T-helper 9 cell (primary cell): ENCODE data around the gene NCL.

Experiments
- DNase-seq: peaks from one replicate; pipeline ENCODE4 v3.0.0-alpha.2; 2020
- total RNA-seq, 2 donors: gene quantifications; one replicate each; lab custom pipeline; 2026; lab: John Stamatoyannopoulos, UW

The NCL gene, protein sequence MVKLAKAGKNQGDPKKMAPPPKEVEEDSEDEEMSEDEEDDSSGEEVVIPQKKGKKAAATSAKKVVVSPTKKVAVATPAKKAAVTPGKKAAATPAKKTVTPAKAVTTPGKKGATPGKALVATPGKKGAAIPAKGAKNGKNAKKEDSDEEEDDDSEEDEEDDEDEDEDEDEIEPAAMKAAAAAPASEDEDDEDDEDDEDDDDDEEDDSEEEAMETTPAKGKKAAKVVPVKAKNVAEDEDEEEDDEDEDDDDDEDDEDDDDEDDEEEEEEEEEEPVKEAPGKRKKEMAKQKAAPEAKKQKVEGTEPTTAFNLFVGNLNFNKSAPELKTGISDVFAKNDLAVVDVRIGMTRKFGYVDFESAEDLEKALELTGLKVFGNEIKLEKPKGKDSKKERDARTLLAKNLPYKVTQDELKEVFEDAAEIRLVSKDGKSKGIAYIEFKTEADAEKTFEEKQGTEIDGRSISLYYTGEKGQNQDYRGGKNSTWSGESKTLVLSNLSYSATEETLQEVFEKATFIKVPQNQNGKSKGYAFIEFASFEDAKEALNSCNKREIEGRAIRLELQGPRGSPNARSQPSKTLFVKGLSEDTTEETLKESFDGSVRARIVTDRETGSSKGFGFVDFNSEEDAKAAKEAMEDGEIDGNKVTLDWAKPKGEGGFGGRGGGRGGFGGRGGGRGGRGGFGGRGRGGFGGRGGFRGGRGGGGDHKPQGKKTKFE
- total RNA-seq: 509 to 610 reads per million in 2 donors

GRCh38 chr2:231463698-231464575 lies at the start of gene NCL:
Gene NCL, minus strand, starts transcription at chr2:231464484. Its CDS starts 131 bp downstream, at chr2:231464353.
- DNase-seq: peak; percentile 79

GRCh38 chr2:231513746-231514224 lies 49.5 kb upstream of the NCL start:
- DNase-seq: no peak

GRCh38 chr2:231512222-231512621 lies 47.9 kb upstream of the NCL start:
- no peak for DNase-seq

DNA sequence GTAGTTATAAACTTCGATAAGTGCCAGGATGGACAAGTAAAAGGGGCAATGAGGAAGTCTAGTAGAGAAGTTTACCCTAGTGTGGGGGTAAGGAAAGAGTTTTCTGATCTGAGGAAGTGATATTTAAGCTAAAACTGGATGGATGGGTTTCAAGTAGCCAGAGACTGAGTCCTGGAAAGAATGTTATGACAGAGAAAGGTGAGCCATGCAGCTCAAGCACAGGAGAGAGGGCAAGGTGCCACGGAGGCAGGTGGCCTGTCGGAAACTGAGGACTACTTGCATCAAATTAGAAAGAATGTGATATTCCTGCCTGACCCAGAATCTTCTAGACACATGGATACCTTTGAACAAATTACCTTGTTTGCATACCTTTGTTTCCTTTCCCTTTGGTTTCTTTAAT lies 39.5 kb upstream of the NCL start:
- DNase-seq: no peak

- DNase-seq: no peak
Observed at GRCh38 chr2:231502596-231502995, 38.3 kb upstream of the NCL start.

GRCh38 chr2:231497651-231498050 lies 33.4 kb upstream of the NCL start:
- no peak for DNase-seq

GRCh38 chr2:231494669-231495068 lies 30.4 kb upstream of the NCL start:
- no peak for DNase-seq

DNA sequence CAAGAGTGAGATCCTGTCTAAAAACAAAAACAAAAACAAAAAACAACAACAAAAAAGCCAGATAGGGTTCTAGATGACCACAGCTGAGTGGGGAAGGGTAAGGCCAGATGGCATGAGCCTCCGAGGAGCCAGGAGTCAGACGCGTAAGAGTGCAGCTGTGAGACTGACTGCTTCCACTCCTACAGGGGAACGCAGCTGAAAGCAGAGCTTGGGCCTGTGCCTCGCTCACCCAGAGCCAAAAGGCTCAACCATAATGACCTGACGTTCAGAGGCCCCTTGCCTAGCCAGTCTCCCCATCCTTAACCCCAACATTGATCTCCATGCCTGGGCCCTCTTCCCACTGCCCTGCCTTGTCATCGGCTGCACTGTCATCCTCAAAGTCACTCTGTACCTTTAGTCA lies 26.5 kb upstream of the NCL start:
- no peak for DNase-seq

- no peak for DNase-seq
Observed at GRCh38 chr2:231489990-231490389, 25.7 kb upstream of the NCL start.

- DNase-seq: no peak
Observed at GRCh38 chr2:231488331-231488730, 24.0 kb upstream of the NCL start.

DNA sequence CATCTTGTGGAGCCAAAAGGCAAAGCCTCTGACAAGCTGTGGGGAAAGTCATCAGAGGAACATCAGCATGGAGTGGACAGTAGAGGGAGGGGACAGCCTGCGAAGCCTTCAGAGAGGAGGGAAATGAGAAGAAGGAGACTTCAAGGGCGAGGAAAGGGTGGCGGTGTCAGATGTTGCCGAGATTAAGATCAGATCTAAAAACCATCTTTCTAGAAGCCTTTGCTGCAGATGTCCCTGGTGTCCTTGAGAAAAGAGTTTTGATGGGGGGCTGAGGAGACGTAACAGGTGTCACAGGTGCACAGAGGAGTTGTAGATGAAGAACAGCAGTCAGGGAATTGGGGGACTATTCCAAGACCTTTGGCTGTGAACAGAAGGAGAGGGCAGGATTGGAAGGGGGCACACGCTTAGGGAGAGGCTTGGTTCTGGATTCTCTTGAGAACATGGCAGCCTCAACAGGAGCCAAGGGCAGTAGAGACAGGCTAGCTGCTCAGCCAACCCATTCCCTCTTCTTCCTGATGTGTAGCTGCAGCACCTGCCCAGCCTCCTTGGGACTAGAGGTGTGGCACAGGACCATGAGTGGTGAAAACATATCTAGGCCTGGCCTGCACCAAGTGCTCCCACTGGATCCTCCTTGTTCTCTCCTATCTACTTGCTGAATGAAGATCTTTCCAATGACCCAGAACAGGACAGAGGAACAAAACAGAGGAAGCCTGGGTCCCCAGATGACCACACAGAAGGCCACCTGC lies 22.7 kb upstream of the NCL start:
- no peak for DNase-seq

- peak; percentile 9 for DNase-seq
Observed at GRCh38 chr2:231483398-231484329, 19.4 kb upstream of the NCL start.

DNA sequence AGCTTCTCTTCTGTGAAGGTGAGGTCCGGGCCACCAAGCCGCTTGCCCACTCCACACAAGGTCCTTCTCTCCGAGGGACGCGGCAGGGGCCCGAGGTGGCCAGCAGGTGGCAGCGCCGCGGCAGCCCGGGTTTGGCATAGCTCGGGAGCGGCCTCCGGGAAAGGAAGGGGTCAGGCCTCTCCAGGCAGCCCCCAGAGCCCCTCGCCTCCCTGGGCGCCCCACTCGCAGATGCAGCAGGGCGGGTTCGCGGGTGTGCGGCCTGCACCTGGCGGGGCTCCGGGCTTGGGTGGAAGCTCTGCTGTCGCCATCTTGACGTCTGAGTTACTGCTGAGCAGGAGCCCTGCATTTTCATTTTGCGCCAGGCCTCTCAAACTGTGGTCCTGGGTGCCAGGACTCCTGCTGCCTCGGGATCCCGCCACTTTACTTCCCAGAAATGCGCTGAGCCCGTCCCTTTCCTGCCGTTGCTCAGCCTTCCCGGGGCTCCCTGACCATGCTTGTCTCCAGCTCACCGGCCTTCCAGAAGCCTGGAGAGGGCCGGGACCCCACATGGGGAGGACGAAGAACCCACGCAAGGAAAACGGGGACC lies 18.6 kb upstream of the NCL start:
- peak; percentile 62 for DNase-seq

DNA sequence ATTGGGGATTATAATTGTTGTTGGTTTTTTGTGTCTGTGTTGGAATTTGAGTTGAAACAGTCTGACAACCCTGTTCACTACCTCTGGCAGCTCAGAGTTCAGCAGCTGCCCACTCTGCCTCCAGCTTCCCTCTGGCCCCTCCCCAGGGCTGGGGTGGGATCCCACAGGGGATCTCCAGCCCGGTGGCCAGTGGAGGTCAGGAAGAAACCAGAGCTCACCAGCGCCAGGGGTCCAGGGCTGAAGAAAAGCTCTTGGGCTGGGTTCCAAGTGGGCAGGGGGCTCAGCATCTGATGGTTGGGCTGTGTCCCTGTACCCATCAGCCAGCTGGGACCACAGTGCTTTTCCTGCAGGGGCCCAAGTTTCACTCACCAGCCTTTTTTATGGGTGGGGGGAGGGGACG lies 16.5 kb upstream of the NCL start:
- no peak for DNase-seq

GRCh38 chr2:231479455-231479854 lies 15.2 kb upstream of the NCL start:
- DNase-seq: no peak

DNA sequence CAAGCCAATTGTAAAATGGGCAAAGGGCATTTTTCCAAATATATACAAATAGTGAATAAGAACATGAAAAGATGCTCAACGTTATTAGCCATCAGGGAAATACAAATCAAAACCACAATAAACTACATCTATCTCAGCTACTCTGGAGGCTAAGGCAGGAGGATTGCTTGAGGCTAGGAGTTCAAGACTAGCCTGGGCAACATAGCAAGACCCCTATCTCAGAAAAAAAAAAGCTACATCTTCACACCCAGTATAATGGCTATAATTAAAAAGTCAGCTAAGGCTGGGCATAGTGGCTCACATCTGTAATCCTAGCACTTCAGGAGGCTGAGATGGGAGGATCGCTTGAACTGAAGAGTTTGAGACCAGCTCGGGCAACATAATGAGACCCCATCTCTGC lies 12.6 kb upstream of the NCL start:
- no peak for DNase-seq

DNA sequence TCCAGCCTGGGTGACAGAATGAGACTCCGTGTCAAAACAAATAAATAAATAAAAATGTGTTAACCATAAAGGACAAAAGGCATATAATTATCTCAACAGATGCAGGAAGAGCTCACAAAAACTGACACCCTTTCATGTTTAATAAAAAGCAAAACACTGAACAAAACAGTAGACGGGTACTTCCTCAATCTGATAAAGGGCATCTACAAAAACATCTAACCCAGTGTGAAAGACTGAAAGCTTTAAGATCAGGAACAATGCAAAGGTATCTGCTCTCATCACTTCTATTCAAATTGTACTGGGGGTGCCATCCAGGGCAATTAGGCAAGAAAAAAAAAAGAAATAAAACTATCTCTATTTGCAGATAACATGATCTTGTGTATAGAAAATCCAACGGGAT lies 11.7 kb upstream of the NCL start:
- DNase-seq: no peak

GRCh38 chr2:231472816-231473215 lies 8.5 kb upstream of the NCL start:
- DNase-seq: no peak

DNA sequence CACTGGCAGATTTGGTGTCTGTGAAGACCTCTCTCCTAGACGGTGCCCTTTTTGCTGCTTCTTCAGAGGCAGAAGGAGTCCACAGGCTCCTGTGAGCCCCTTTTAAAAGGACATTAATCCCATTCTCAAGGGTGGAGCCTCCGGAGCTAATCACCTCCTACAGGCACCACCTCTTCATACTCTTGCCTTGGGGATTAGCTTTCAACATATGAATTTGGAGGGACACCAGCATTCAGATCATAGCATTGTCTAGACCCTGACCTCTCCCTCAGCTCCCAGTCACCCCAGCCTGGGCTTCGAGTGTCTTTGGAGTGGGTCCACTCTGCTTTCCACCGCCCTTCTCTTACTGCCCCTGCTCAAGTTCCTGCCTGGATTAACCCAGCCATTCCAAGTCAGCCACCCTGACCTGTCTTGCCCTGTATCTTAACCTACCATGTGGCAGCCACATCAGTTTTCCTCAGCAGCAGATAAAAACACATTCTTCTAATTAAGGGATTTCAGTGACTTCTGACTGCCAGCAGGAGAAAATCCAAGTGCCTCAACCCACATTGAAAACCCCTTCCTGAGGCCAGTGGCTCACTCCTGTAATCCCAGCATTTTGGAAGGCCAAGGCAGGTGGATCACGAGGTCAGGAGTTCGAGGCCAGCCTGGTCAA lies 6.1 kb upstream of the NCL start:
- DNase-seq: no peak

DNA sequence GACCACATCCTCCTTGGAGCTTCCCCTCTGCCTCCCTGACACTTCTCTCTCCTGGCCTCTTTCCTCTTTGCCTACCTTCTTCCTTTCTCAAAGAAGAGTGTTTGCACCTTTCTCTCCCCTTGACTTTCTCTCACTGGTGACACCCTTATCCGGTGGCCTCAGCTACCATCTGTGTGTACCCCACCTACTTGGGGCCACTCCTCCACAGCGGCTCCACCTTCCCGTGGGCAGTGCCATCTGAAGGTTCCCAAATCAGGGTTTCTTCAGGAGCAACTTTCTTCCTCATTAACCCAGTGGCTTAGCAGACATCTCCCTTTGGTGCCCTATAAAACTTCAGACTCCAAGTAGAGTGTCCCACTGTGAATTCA lies 5.3 kb upstream of the NCL start:
- DNase-seq: no peak
